HEK293T (cell line): ENCODE measurements around the gene CLDN7.

Experiments
- BHLHE40 ChIP-seq: fragments of 450-650 bp; IDR thresholded peaks from 2 replicates; pipeline ENCODE4 v1.6.1; 2016; ENCODE audit warnings: mild to moderate bottlenecking, moderate library complexity, borderline replicate concordance
- ELF4 ChIP-seq: fragments of 450-650 bp; IDR thresholded peaks from 2 replicates; pipeline ENCODE4 v1.6.1; 2017; ENCODE audit warnings: antibody characterized with exemption
- FOXA1 ChIP-seq: fragments of 450-650 bp; IDR thresholded peaks from 2 replicates; pipeline ENCODE4 v1.6.1; 2016; ENCODE audit warnings: mild to moderate bottlenecking
- FOXM1 ChIP-seq: fragments of 450-650 bp; IDR thresholded peaks from 2 replicates; pipeline ENCODE4 v1.6.1; 2017; ENCODE audit warnings: mild to moderate bottlenecking, borderline replicate concordance

DNA sequence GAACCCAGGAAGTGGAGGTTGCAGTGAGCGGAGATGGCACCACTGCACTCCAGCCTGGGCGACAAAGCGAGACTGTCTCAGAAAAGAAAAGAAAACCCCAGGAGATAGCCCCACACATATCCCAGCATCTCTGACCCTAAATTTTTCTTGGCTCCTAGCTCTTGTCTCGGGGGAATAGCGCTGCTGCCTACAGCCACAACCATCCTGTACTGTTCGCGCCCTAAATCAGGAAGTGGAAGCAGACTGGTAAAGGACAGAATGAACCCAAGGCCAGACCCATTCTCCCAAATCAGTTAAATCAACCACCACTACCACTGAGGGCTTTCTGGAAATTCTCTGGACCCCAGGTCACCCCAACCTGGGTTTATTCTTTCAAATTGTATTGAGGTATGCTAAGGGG lies 12.4 kb downstream of the CLDN7 start:
- TF ChIP-seq FOXA1 (no peak), BHLHE40 (no peak), FOXM1 (no peak), ELF4 (no peak)
